ENCODE data around the gene BTBD3. TPM values are rescaled to one million over a fixed set of nuclear protein-coding genes. Genes with fewer than 3 reads are reported as not detected.

Gene BTBD3
- total and polyA plus RNA-seq, 2 donors (not counting 3 experiments of a cell fraction or from before 2014, with no cell fraction given) = 18.6 to 29.3 TPM

- Histone ChIP-seq H3K27ac (ENCODE audit: insufficient read depth, low read depth, low read length) (no peak overlapping the region), H3K9me1 (replicated peaks; ENCODE audit: control insufficient read depth, extremely low read depth, insufficient read depth, low read length) (no peaks in the 10 kb centered on the region), H3K9ac (replicated peaks; ENCODE audit: extremely low read depth, insufficient read depth, low read length) (no peak overlapping the region), H3K4me3 (replicated peaks in 1 of 3; ENCODE audit: insufficient read depth in 1 of 3, low read depth in 1 of 3, low read length in 3 of 3) (no peak overlapping the region), H3K79me2 (ENCODE audit: control insufficient read depth, insufficient read depth, low read length) (peaks cover 48% of the 10 kb centered on the region), H3K4me2 (ENCODE audit: insufficient read depth, low read length) (no peak overlapping the region), H4K20me1 (replicated peaks; ENCODE audit: control insufficient read depth, extremely low read depth, insufficient read depth, low read length) (no peaks in the 10 kb centered on the region), H2AFZ (ENCODE audit: low read depth, low read length) (no peak overlapping the region), H3K27me3 (ENCODE audit: control insufficient read depth in 2 of 2, insufficient read depth in 2 of 2, low read length in 2 of 2) (no peaks in the 10 kb centered on the region), H3K4me1 (ENCODE audit: control insufficient read depth, extremely low read depth, insufficient read depth, low read length) (no peaks in the 10 kb centered on the region), H3K36me3 (ENCODE audit: control insufficient read depth in 2 of 2, extremely low read depth in 1 of 2, insufficient read depth in 2 of 2, low read length in 2 of 2) (no peaks in the 10 kb centered on the region), H3K9me3 (replicated peaks; ENCODE audit: control insufficient read depth, insufficient read depth, low read length) (no peaks in the 10 kb centered on the region)
- intact Hi-C loops (cut with micrococcal nuclease) (no loop called here), dilution Hi-C loops (cut with MboI; ENCODE audit: extremely low pct_ligation_motif_present, low sequenced_read_pairs) (no loop called here)
- no peak for TF ChIP-seq CTCF (IDR thresholded peaks at IDR 0.05; ENCODE audit: extremely low read depth in 1 of 2, insufficient read depth in 1 of 2, low read depth in 1 of 2, low read length in 2 of 2)
- no peak for TF ChIP-seq POLR2A (IDR thresholded peaks at IDR 0.05; ENCODE audit: low read depth, low read length)
- DNase-seq (ENCODE audit: low read depth, low spot score) (no peak), FAIRE-seq (no peak)
- ChIA-PET POLR2A (no interaction called here), CTCF (no interaction called here)
- BruUV-seq (replicated peaks) = no TSS peak
Measured at GRCh38 chr20:11905460-11906179, 12.1 kb upstream of the BTBD3 start.

GRCh38 chr20:11906626-11907480 is 10.8 kb upstream of the BTBD3 start:
- H3K27me3 ChIP-seq (ENCODE audit: control insufficient read depth in 2 of 2, insufficient read depth in 2 of 2, low read length in 2 of 2) = no peaks in the 10 kb centered on the region
- ChIA-PET CTCF (no interaction called here), POLR2A (no interaction called here)
- H3K9ac ChIP-seq (replicated peaks; ENCODE audit: extremely low read depth, insufficient read depth, low read length) = no peak overlapping the region
- no peak overlapping the region for H3K4me3 ChIP-seq (replicated peaks in 1 of 3; ENCODE audit: insufficient read depth in 1 of 3, low read depth in 1 of 3, low read length in 3 of 3)
- no peak overlapping the region for H3K4me2 ChIP-seq (ENCODE audit: insufficient read depth, low read length)
- no peak overlapping the region for H2AFZ ChIP-seq (ENCODE audit: low read depth, low read length)
- H3K36me3 ChIP-seq (ENCODE audit: control insufficient read depth in 2 of 2, extremely low read depth in 1 of 2, insufficient read depth in 2 of 2, low read length in 2 of 2) = no peaks in the 10 kb centered on the region
- H3K9me3 ChIP-seq (replicated peaks; ENCODE audit: control insufficient read depth, insufficient read depth, low read length) = no peaks in the 10 kb centered on the region
- FAIRE-seq = no peak
- peaks cover 46% of the 10 kb centered on the region for H3K79me2 ChIP-seq (ENCODE audit: control insufficient read depth, insufficient read depth, low read length)
- TF ChIP-seq POLR2AphosphoS5 (IDR thresholded peaks at IDR 0.05; ENCODE audit: insufficient read depth, low read depth, low read length) (no peak), MAX (IDR thresholded peaks at IDR 0.05; ENCODE audit: insufficient read depth, insufficient read length) (no peak), EZH2 (IDR thresholded peaks at IDR 0.05; ENCODE audit: borderline replicate concordance, low read depth, low read length, severe bottlenecking) (no peak), FOS (IDR thresholded peaks at IDR 0.05; ENCODE audit: borderline replicate concordance, insufficient read depth, low read length) (no peak)
- H4K20me1 ChIP-seq (replicated peaks; ENCODE audit: control insufficient read depth, extremely low read depth, insufficient read depth, low read length) = no peaks in the 10 kb centered on the region
- H3K27ac ChIP-seq (ENCODE audit: insufficient read depth, low read depth, low read length) = no peak overlapping the region
- dilution Hi-C loops (cut with MboI; ENCODE audit: extremely low pct_ligation_motif_present, low sequenced_read_pairs) (no loop called here), intact Hi-C loops (cut with micrococcal nuclease) (no loop called here)
- no peaks in the 10 kb centered on the region for H3K4me1 ChIP-seq (ENCODE audit: control insufficient read depth, extremely low read depth, insufficient read depth, low read length)
- H3K9me1 ChIP-seq (replicated peaks; ENCODE audit: control insufficient read depth, extremely low read depth, insufficient read depth, low read length) = no peaks in the 10 kb centered on the region
- no peak for DNase-seq (ENCODE audit: low read depth, low spot score)
- BruUV-seq (replicated peaks) = no TSS peak

Data from endothelial cell of umbilical vein (primary cell).